IMR-90 (cell line): ENCODE data around the gene NTSR2. TPM values are rescaled to one million over a fixed set of nuclear protein-coding genes. Genes with fewer than 3 reads are reported as not detected.
A peak's percentile ranks its signal among the peaks of the same experiment; 100 is the strongest.

Experiments
- ATAC-seq: fragments of 200-7000 bp; cut with Tn5 transposase; 2 replicates; pipeline ENCODE4 v1.9.1; 2020; ENCODE audit warnings: low read depth, mild to moderate bottlenecking, moderate library complexity
- BruUV-seq: library from RNA; stranded (reverse); fragments of 400-500 nt; replicated peaks from 2 replicates; lab custom pipeline; 2021; lab: Mats Ljungman, UMichigan
- CTCF ChIA-PET: fragments of 300-600 bp; formaldehyde crosslinking; extraction: SDS; loops from one replicate; lab custom pipeline; 2021; ENCODE audit warnings: antibody characterized with exemption; lab: Yijun Ruan, JAX
- POLR2A ChIA-PET: fragments of 300-600 bp; sonication (Branson Sonifier 250); formaldehyde crosslinking; loops from one replicate; lab custom pipeline; 2022; ENCODE audit warnings: antibody characterized with exemption; ENCODE audit not compliant: unreplicated experiment; lab: Charles Lee
- DNase-seq: peaks from one replicate; pipeline ENCODE4 v3.0.0; 2013
- H2AFZ ChIP-seq: replicated peaks from 2 replicates; pipeline ENCODE3; 2013; ENCODE audit warnings: low read length, mild to moderate bottlenecking; ENCODE audit not compliant: poor library complexity
- H2AK5ac ChIP-seq: 2 replicates; pipeline ENCODE4 v1.6.1; 2013; ENCODE audit warnings: low read depth, low read length, inconsistent platforms
- H2AK9ac ChIP-seq: replicated peaks from 2 replicates; pipeline ENCODE3; 2013; ENCODE audit warnings: mild to moderate bottlenecking, low read depth, low read length, moderate library complexity; ENCODE audit not compliant: poor library complexity
- H2BK120ac ChIP-seq: 2 replicates; pipeline ENCODE4 v1.6.1; 2013; ENCODE audit warnings: low read depth, low read length, inconsistent platforms
- H2BK15ac ChIP-seq: 3 replicates; pipeline ENCODE4 v1.6.1; 2013; ENCODE audit warnings: low read depth, low read length, inconsistent platforms
- H2BK20ac ChIP-seq: 2 replicates; pipeline ENCODE4 v1.6.1; 2013; ENCODE audit warnings: low read depth, mild to moderate bottlenecking, inconsistent platforms, low read length, moderate library complexity
- H2BK5ac ChIP-seq: 2 replicates; pipeline ENCODE4 v1.6.1; 2013; ENCODE audit warnings: mild to moderate bottlenecking, low read depth, low read length, inconsistent platforms; ENCODE audit not compliant: poor library complexity, severe bottlenecking
- H3K14ac ChIP-seq: replicated peaks from 2 replicates; pipeline ENCODE4 v1.6.1; 2013; ENCODE audit warnings: low read depth, low read length, inconsistent platforms
- H3K18ac ChIP-seq: 2 replicates; pipeline ENCODE4 v1.6.1; 2013; ENCODE audit warnings: low read depth, low read length, control low read depth
- H3K23ac ChIP-seq: 2 replicates; pipeline ENCODE4 v1.6.1; 2013; ENCODE audit warnings: low read depth, low read length, inconsistent platforms
- H3K27ac ChIP-seq: 2 replicates; pipeline ENCODE4 v1.5.1; 2013; ENCODE audit warnings: mild to moderate bottlenecking, control low read depth, low read length; ENCODE audit not compliant: insufficient read depth
- H3K27me3 ChIP-seq: 2 replicates; pipeline ENCODE4 v1.6.1; 2013; ENCODE audit warnings: low read length; ENCODE audit not compliant: control insufficient read depth, insufficient read depth
- H3K36me3 ChIP-seq: 2 replicates; pipeline ENCODE4 v1.6.1; 2013; ENCODE audit warnings: low read length, mixed read lengths; ENCODE audit not compliant: control insufficient read depth, insufficient read depth
- H3K4ac ChIP-seq: 2 replicates; pipeline ENCODE4 v1.6.1; 2013; ENCODE audit warnings: low read depth, low read length, inconsistent platforms
- H3K4me1 ChIP-seq: 2 replicates; pipeline ENCODE4 v1.6.1; 2013; ENCODE audit warnings: low read length, mixed read lengths; ENCODE audit not compliant: control insufficient read depth, insufficient read depth
- H3K4me2 ChIP-seq: 2 replicates; pipeline ENCODE4 v1.6.1; 2013; ENCODE audit warnings: low read depth, mild to moderate bottlenecking, control low read depth, low read length, moderate library complexity
- H3K4me3 ChIP-seq: 2 replicates; pipeline ENCODE4 v1.5.1; 2013; ENCODE audit warnings: low read depth, mild to moderate bottlenecking, control low read depth, low read length, moderate library complexity; ENCODE audit not compliant: insufficient read depth
- H3K56ac ChIP-seq: 2 replicates; pipeline ENCODE4 v1.6.1; 2013; ENCODE audit warnings: low read length, inconsistent platforms; ENCODE audit not compliant: insufficient read depth; ENCODE audit errors: extremely low read depth
- H3K79me1 ChIP-seq, 2 experiments: 2 replicates each; pipeline ENCODE4 v1.6.1; 2013; ENCODE audit warnings: low read length in 2 of 2, inconsistent platforms in 1 of 2, low read depth in 1 of 2
- H3K9ac ChIP-seq: 2 replicates; pipeline ENCODE4 v1.6.1; 2013; ENCODE audit warnings: low read depth, low read length, control low read depth
- H3K9me1 ChIP-seq: 2 replicates; pipeline ENCODE4 v1.6.1; 2013; ENCODE audit warnings: low read length, inconsistent platforms; ENCODE audit not compliant: insufficient read depth
- H3K9me3 ChIP-seq: 2 replicates; pipeline ENCODE4 v1.6.1; 2013; ENCODE audit warnings: low read length; ENCODE audit not compliant: control insufficient read depth, insufficient read depth
- H4K20me1 ChIP-seq: 2 replicates; pipeline ENCODE4 v1.6.1; 2013; ENCODE audit warnings: low read length, inconsistent platforms; ENCODE audit not compliant: insufficient read depth
- H4K5ac ChIP-seq: 2 replicates; pipeline ENCODE4 v1.6.1; 2013; ENCODE audit warnings: mild to moderate bottlenecking, low read depth, low read length, control low read depth
- H4K8ac ChIP-seq, 2 experiments: 2 replicates each; pipeline ENCODE4 v1.6.1; 2013; ENCODE audit warnings: low read depth in 2 of 2, low read length in 2 of 2, control low read depth in 1 of 2, inconsistent platforms in 1 of 2
- H4K91ac ChIP-seq: 2 replicates; pipeline ENCODE4 v1.6.1; 2013; ENCODE audit warnings: low read depth, low read length, inconsistent platforms; ENCODE audit not compliant: insufficient read depth
- BHLHE40 ChIP-seq: fragments of 150-350 bp; IDR thresholded peaks from 2 replicates; pipeline ENCODE4 v1.6.1; 2016; ENCODE audit warnings: mild to moderate bottlenecking, low read depth, low read length
- CEBPB ChIP-seq: IDR thresholded peaks from 2 replicates; pipeline ENCODE4 v1.6.1; 2012; ENCODE audit warnings: low read depth, low read length, improper control_type of control experiment
- CHD1 ChIP-seq: IDR thresholded peaks from 2 replicates; pipeline ENCODE4 v1.6.1; 2012; ENCODE audit warnings: low read depth, low read length, improper control_type of control experiment
- CTCF ChIP-seq: conservative IDR thresholded peaks from 2 replicates; pipeline ENCODE4 v1.5.1; 2012; ENCODE audit warnings: mild to moderate bottlenecking, low read depth, low read length, improper control_type of control experiment
- ELK1 ChIP-seq: fragments of 150-350 bp; IDR thresholded peaks from 2 replicates; pipeline ENCODE4 v1.6.1; 2016; ENCODE audit warnings: low read depth, mild to moderate bottlenecking, low read length, moderate library complexity, borderline replicate concordance
- FOS ChIP-seq: fragments of 150-350 bp; IDR thresholded peaks from 2 replicates; pipeline ENCODE4 v1.6.1; 2016; ENCODE audit warnings: low read depth, low read length
- MAFK ChIP-seq: IDR thresholded peaks from 2 replicates; pipeline ENCODE4 v1.6.1; 2012; ENCODE audit warnings: low read depth, low read length, improper control_type of control experiment
- MAZ ChIP-seq: IDR thresholded peaks from 2 replicates; pipeline ENCODE4 v1.6.1; 2012; ENCODE audit warnings: low read depth, mild to moderate bottlenecking, low read length, improper control_type of control experiment, moderate library complexity, borderline replicate concordance
- MXI1 ChIP-seq: IDR thresholded peaks from 2 replicates; pipeline ENCODE4 v1.6.1; 2012; ENCODE audit warnings: low read depth, mild to moderate bottlenecking, low read length, moderate library complexity, borderline replicate concordance
- NFE2L2 ChIP-seq: fragments of 150-350 bp; IDR thresholded peaks from 2 replicates; pipeline ENCODE4 v1.6.1; 2016; ENCODE audit warnings: low read depth, mild to moderate bottlenecking, low read length
- POLR2A ChIP-seq: IDR thresholded peaks from 2 replicates; pipeline ENCODE4 v1.6.1; 2012; ENCODE audit warnings: mild to moderate bottlenecking, low read depth, low read length
- RAD21 ChIP-seq: IDR thresholded peaks from 2 replicates; pipeline ENCODE4 v1.6.1; 2012; ENCODE audit warnings: low read length, improper control_type of control experiment
- RCOR1 ChIP-seq: IDR thresholded peaks from 2 replicates; pipeline ENCODE4 v1.6.1; 2012; ENCODE audit warnings: mild to moderate bottlenecking, low read length, improper control_type of control experiment; ENCODE audit not compliant: insufficient replicate concordance
- RFX5 ChIP-seq: IDR thresholded peaks from 2 replicates; pipeline ENCODE4 v1.8.0; 2012; ENCODE audit warnings: low read depth, mild to moderate bottlenecking, low read length, moderate library complexity
- SMC3 ChIP-seq: fragments of 150-350 bp; IDR thresholded peaks from 2 replicates; pipeline ENCODE4 v1.6.1; 2016; ENCODE audit warnings: low read depth, mild to moderate bottlenecking, antibody characterized with exemption, low read length, moderate library complexity
- WGBS, 2 experiments: methylation state at CpG; one replicate each; pipeline versions ENCODE4 v1.1.5 to v1.1.7; 2013; ENCODE audit warnings: missing lambda C conversion rate in 2 of 2; ENCODE audit not compliant: insufficient read length in 1 of 2; ENCODE audit errors: extremely low coverage in 2 of 2; 5-methylcytosine and 5-hydroxymethylcytosine counted together
- dilution Hi-C: fragments of 300-500 bp; cut with HindIII; formaldehyde crosslinking; loops from one replicate; pipeline ENCODE4 v1.14.3; 2018; ENCODE audit warnings: low sequenced_read_pairs; ENCODE audit not compliant: unreplicated experiment
- in situ Hi-C: fragments of 300-500 bp; cut with MboI; formaldehyde crosslinking; loops from 3 replicates; pipeline ENCODE4 v1.14.3; 2019; ENCODE audit warnings: low sequenced_read_pairs, inconsistent platforms, mixed read lengths
- intact Hi-C: fragments of 100-400 bp; cut with micrococcal nuclease; formaldehyde crosslinking; loops from 2 replicates; pipeline ENCODE4 v1.10.0; 2022
- polyA plus RNA-seq, 3 experiments: library from polyadenylated mRNA; depleted of rRNA; stranded (reverse); fragments of >200 nt; gene quantifications; 2 replicates each; pipeline ENCODE4 v1.2.3, GENCODE V29; 2012; ENCODE audit warnings: low replicate concordance in 1 of 3
- total RNA-seq: library from RNA; depleted of rRNA; stranded (reverse); fragments of >200 nt; gene quantifications from 2 replicates; pipeline ENCODE4 v1.2.3, GENCODE V29; 2012
- TF ChIP-seq, protein P1 (sequence below): fragments of 150-350 bp; IDR thresholded peaks from 2 replicates; pipeline ENCODE4 v1.6.1; 2017; ENCODE audit warnings: mild to moderate bottlenecking, antibody characterized with exemption, low read length, low read depth

Gene NTSR2
- total and polyA plus RNA-seq, 2 of the 4 experiments (the other 2 are of a cell fraction) = not detected

- no peak overlapping the region for H3K18ac ChIP-seq
Observed at GRCh38 chr2:11640132-11640531, 29.9 kb downstream of the NTSR2 start.

More at GRCh38 chr2:11640132-11640531, 29.9 kb downstream of the NTSR2 start:
- no peak overlapping the region for H4K5ac ChIP-seq
- no peak overlapping the region for H2BK120ac ChIP-seq
- H4K20me1 ChIP-seq = no peaks in the 10 kb centered on the region
- H3K9me1 ChIP-seq = no peaks in the 10 kb centered on the region
- H3K9ac ChIP-seq = no peak overlapping the region
- no peak overlapping the region for H3K14ac ChIP-seq
- no peak overlapping the region for H3K23ac ChIP-seq
- POLR2A ChIA-PET = no interaction called here
- H3K4me2 ChIP-seq = no peak overlapping the region
- H3K4ac ChIP-seq = no peak overlapping the region
- CTCF ChIA-PET = no interaction called here
- no peak overlapping the region for H2BK15ac ChIP-seq
- peaks cover 41% of the 10 kb centered on the region for H3K27me3 ChIP-seq
- no peak overlapping the region for H4K91ac ChIP-seq
- no peak overlapping the region for H4K8ac ChIP-seq
- TF ChIP-seq BHLHE40 = no peak
- no peak for TF ChIP-seq MAFK
- TF ChIP-seq CHD1 = no peak
- TF ChIP-seq CEBPB = no peak
- TF ChIP-seq RFX5 = no peak
- no peak for TF ChIP-seq ELK1
- no peak for TF ChIP-seq MXI1
- no peak for TF ChIP-seq RAD21
- no peak for TF ChIP-seq RCOR1
- no peak for TF ChIP-seq MAZ
- TF ChIP-seq FOS = no peak
- no peak for TF ChIP-seq CTCF
- no peak for TF ChIP-seq SMC3
- no peak for TF ChIP-seq POLR2A
- TF ChIP-seq, protein P1, sequence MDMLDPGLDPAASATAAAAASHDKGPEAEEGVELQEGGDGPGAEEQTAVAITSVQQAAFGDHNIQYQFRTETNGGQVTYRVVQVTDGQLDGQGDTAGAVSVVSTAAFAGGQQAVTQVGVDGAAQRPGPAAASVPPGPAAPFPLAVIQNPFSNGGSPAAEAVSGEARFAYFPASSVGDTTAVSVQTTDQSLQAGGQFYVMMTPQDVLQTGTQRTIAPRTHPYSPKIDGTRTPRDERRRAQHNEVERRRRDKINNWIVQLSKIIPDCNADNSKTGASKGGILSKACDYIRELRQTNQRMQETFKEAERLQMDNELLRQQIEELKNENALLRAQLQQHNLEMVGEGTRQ = no peak
- no peak for TF ChIP-seq NFE2L2
- H3K36me3 ChIP-seq = no peaks in the 10 kb centered on the region
- 83% methylated on average over 27 of the region's 27 CpGs; no CpG with 5 or more reads in 1 of the 2 experiments for WGBS, 2 experiments
- H3K79me1 ChIP-seq = no peaks in the 10 kb centered on the region
- H3K4me1 ChIP-seq = no peaks in the 10 kb centered on the region
- H3K56ac ChIP-seq = no peak overlapping the region
- dilution Hi-C loops (no loop called here), intact Hi-C loops (no loop called here), in situ Hi-C loops (no loop called here)
- ATAC-seq = no peak
- H3K9me3 ChIP-seq = no peaks in the 10 kb centered on the region
- no peak for DNase-seq
- no peak overlapping the region for H3K4me3 ChIP-seq
- no peak overlapping the region for H2AK5ac ChIP-seq
- peak overlapping the region; percentile 55 for H2AK9ac ChIP-seq
- H3K27ac ChIP-seq = no peak overlapping the region
- no peak overlapping the region for H2AFZ ChIP-seq
- no TSS peak for BruUV-seq
- no peak overlapping the region for H2BK5ac ChIP-seq
- no peak overlapping the region for H2BK20ac ChIP-seq
